OCI-LY7 (cell line): ENCODE data around the gene KLC1. TPM values are rescaled to one million over a fixed set of nuclear protein-coding genes. Genes with fewer than 3 reads are reported as not detected.
A peak's percentile ranks its signal among the peaks of the same experiment; 100 is the strongest.

Source experiments
- BruUV-seq: library from RNA; stranded (reverse); fragments of 400-500 nt; replicated peaks from 2 replicates; lab custom pipeline; 2021; lab: Mats Ljungman, UMichigan
- CTCF ChIA-PET: fragments of 300-600 bp; sonication (Branson Sonifier 250); formaldehyde crosslinking; loops from one replicate; lab custom pipeline; 2022; ENCODE audit warnings: antibody characterized with exemption; ENCODE audit not compliant: unreplicated experiment; lab: Charles Lee
- POLR2A ChIA-PET: fragments of 300-600 bp; sonication (Branson Sonifier 250); formaldehyde crosslinking; loops from one replicate; lab custom pipeline; 2022; ENCODE audit warnings: antibody characterized with exemption; lab: Charles Lee
- DNase-seq: peaks from one replicate; pipeline ENCODE4 v3.0.0-alpha.2; 2015; ENCODE audit warnings: low spot score
- H2AFZ ChIP-seq: fragments of 200-600 bp; sonication (generic), shearing (Covaris generic); 2 replicates; pipeline ENCODE4 v1.6.1; 2014; ENCODE audit warnings: mild to moderate bottlenecking, antibody characterized with exemption, low read length, moderate library complexity
- H3K27ac ChIP-seq: fragments of 200-600 bp; sonication (generic); 2 replicates; pipeline ENCODE4 v1.5.1; 2014; ENCODE audit warnings: mixed run types, low read depth, mild to moderate bottlenecking, moderate library complexity, low read length, inconsistent platforms; ENCODE audit not compliant: poor library complexity, severe bottlenecking
- H3K36me3 ChIP-seq: fragments of 200-600 bp; sonication (generic); 2 replicates; pipeline ENCODE4 v1.6.1; 2014; ENCODE audit warnings: mild to moderate bottlenecking, antibody characterized with exemption, low read length, moderate library complexity, mixed read lengths; ENCODE audit not compliant: insufficient read depth
- H3K4me1 ChIP-seq: fragments of 200-600 bp; sonication (generic); 2 replicates; pipeline ENCODE4 v1.5.1; 2014; ENCODE audit warnings: mild to moderate bottlenecking, low read length; ENCODE audit not compliant: insufficient read depth, poor library complexity, severe bottlenecking
- H3K4me2 ChIP-seq: fragments of 200-600 bp; sonication (generic); 2 replicates; pipeline ENCODE4 v1.6.1; 2014; ENCODE audit warnings: mild to moderate bottlenecking, low read length
- H3K4me3 ChIP-seq: fragments of 200-600 bp; sonication (generic); 2 replicates; pipeline ENCODE4 v1.5.1; 2014; ENCODE audit warnings: mild to moderate bottlenecking, low read depth, low read length; ENCODE audit not compliant: poor library complexity, severe bottlenecking
- H3K79me2 ChIP-seq: fragments of 200-600 bp; sonication (generic); 2 replicates; pipeline ENCODE4 v1.6.1; 2016; ENCODE audit warnings: low read depth, mild to moderate bottlenecking, low read length, moderate library complexity, mixed read lengths; ENCODE audit not compliant: insufficient read depth
- H3K9me2 ChIP-seq: fragments of 200-600 bp; sonication (generic); 2 replicates; pipeline ENCODE4 v1.6.1; 2016; ENCODE audit warnings: mild to moderate bottlenecking, low read length, mixed read lengths; ENCODE audit not compliant: insufficient read depth
- H3K9me3 ChIP-seq: fragments of 200-600 bp; sonication (generic); 2 replicates; pipeline ENCODE4 v1.6.1; 2014; ENCODE audit warnings: mild to moderate bottlenecking, mixed run types, low read length, mixed read lengths
- H4K20me1 ChIP-seq: fragments of 200-600 bp; sonication (generic); 2 replicates; pipeline ENCODE4 v1.6.1; 2014; ENCODE audit warnings: mild to moderate bottlenecking, antibody characterized with exemption, low read length, moderate library complexity, mixed read lengths; ENCODE audit not compliant: insufficient read depth
- EZH2phosphoT487 ChIP-seq: fragments of 200-600 bp; sonication (generic); IDR thresholded peaks from 2 replicates; pipeline ENCODE4 v1.6.1; 2018; ENCODE audit warnings: low read depth, borderline replicate concordance, mild to moderate bottlenecking, mixed run types, antibody characterized with exemption, low read length, moderate library complexity, mixed read lengths
- intact Hi-C: fragments of 100-400 bp; cut with micrococcal nuclease; formaldehyde crosslinking; loops from one replicate; pipeline ENCODE4 v1.10.0; 2022; ENCODE audit not compliant: unreplicated experiment
- total RNA-seq, 2 experiments: library from RNA; depleted of rRNA in 1 of 2; stranded (reverse); fragments of >200 nt in 1 of 2; shearing (Covaris generic) in 1 of 2; gene quantifications; 2 replicates each; pipeline ENCODE4 v1.2.3, GENCODE V29; 2014 to 2022
- TF ChIP-seq, protein P1 (sequence below): fragments of 200-600 bp; sonication (generic); conservative IDR thresholded peaks from 2 replicates; pipeline ENCODE4 v1.5.1; 2014; ENCODE audit warnings: mild to moderate bottlenecking, antibody characterized with exemption, low read length, moderate library complexity, mixed read lengths

KLC1 gene
- total RNA-seq, 2 experiments from 2014 or later, result 147 to 157 TPM

DNA sequence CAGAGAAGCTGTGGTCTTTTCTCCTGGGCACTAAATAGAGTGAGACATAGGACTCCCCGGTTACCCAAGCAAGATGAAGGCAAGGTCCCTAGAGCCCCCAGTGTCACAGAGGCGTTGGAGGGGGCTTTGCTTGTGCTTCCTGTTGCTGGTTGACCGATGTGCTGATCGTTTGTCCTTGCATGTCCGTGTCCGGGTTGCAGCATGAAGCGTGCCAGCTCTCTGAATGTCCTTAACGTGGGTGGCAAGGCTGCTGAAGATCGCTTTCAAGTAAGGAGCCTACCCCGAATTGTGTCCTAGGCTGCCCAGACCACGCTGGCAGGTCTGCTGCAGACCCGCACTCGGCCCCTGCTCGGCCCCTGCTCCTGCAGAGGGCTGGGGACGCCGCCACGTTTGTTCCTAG, 63.1 kb downstream of the KLC1 start:
- Histone ChIP-seq H3K4me1 (peaks cover 86% of the 10 kb centered on the region), H3K9me2 (no peaks in the 10 kb centered on the region), H3K79me2 (peaks cover 4% of the 10 kb centered on the region; the same call in 1 of the 2 replicates), H3K36me3 (peaks cover 61% of the 10 kb centered on the region), H2AFZ (no peak overlapping the region), H3K9me3 (no peaks in the 10 kb centered on the region), H3K4me2 (peak overlapping the region; percentile 81), H3K27ac (peak overlapping the region; percentile 91), H3K4me3 (peak overlapping the region; percentile 59), H4K20me1 (no peaks in the 10 kb centered on the region)
- DNase-seq, result peak; percentile 73
- BruUV-seq, result no TSS peak
- intact Hi-C loops, result no loop called here
- TF ChIP-seq, protein P1, sequence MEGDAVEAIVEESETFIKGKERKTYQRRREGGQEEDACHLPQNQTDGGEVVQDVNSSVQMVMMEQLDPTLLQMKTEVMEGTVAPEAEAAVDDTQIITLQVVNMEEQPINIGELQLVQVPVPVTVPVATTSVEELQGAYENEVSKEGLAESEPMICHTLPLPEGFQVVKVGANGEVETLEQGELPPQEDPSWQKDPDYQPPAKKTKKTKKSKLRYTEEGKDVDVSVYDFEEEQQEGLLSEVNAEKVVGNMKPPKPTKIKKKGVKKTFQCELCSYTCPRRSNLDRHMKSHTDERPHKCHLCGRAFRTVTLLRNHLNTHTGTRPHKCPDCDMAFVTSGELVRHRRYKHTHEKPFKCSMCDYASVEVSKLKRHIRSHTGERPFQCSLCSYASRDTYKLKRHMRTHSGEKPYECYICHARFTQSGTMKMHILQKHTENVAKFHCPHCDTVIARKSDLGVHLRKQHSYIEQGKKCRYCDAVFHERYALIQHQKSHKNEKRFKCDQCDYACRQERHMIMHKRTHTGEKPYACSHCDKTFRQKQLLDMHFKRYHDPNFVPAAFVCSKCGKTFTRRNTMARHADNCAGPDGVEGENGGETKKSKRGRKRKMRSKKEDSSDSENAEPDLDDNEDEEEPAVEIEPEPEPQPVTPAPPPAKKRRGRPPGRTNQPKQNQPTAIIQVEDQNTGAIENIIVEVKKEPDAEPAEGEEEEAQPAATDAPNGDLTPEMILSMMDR, result no peak
- TF ChIP-seq EZH2phosphoT487, result no peak
- POLR2A ChIA-PET, result interaction anchor here (0.9 to 1.2 kb wide), 2 partner anchors 12 to 21 kb away, joined by 5 read pairs; no protein-coding TSS in a partner anchor
- CTCF ChIA-PET, result no interaction called here

DNA sequence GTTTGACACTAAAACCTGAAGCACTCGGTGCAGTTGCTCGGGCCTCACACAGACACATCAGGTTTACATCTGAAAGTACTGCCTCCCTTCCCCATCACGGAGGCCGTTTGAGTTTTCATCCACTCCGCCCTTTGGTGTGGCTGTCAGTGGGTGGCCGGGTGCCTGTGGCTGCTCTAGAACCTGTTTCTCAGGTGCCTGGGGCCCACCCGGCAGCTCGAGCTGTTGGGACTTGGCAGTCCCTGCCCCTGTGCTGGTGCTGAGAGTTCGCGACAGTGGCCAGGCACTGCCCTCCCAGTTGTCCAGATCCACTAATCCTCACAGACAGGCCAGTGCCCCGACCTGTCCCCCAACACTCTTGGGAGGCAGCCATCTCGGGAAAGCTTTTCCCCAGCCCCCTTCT, 63.9 kb downstream of the KLC1 start:
- CTCF ChIA-PET, result no interaction called here
- no peak overlapping the region for H2AFZ ChIP-seq
- peaks cover 4% of the 10 kb centered on the region; the same call in 1 of the 2 replicates for H3K79me2 ChIP-seq
- H3K9me3 ChIP-seq, result no peaks in the 10 kb centered on the region
- peak overlapping the region; percentile 59 for H3K4me3 ChIP-seq
- TF ChIP-seq, protein P1, result no peak
- TF ChIP-seq EZH2phosphoT487, result no peak
- H3K4me1 ChIP-seq, result peaks cover 94% of the 10 kb centered on the region
- peak overlapping the region; percentile 91 for H3K27ac ChIP-seq
- intact Hi-C loops, result no loop called here
- H3K4me2 ChIP-seq, result peak overlapping the region; percentile 81
- no peaks in the 10 kb centered on the region for H4K20me1 ChIP-seq
- no TSS peak for BruUV-seq
- peaks cover 63% of the 10 kb centered on the region for H3K36me3 ChIP-seq
- POLR2A ChIA-PET, result interaction anchor here (1.2 kb wide), 1 partner anchor 21 kb away, joined by 5 read pairs; no protein-coding TSS in a partner anchor
- DNase-seq, result peak; percentile 38
- no peaks in the 10 kb centered on the region for H3K9me2 ChIP-seq

DNA sequence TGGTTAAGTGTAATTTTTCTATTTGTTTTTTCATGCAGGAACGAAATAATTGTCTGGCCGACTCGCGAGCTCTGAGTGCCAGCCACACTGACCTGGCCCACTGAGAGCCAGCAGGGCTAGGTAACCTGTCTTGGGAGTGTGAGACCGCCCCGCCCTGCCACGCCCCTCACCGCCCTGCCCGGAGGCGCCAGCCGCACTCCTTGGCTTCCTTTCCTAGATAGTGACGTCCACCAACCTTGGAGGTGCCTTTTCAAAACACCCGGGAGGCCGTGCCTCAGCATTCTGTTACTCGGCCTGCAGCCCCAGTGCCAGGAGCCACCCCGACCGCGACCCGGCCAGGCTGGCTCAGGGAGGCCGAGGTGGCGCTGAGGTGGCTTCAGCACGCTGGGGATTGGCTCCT, 64.5 kb downstream of the KLC1 start:
- Histone ChIP-seq H3K79me2 (peaks cover 4% of the 10 kb centered on the region; the same call in 1 of the 2 replicates), H3K4me3 (no peak overlapping the region), H2AFZ (no peak overlapping the region), H3K36me3 (peaks cover 63% of the 10 kb centered on the region), H3K9me2 (no peaks in the 10 kb centered on the region), H3K9me3 (no peaks in the 10 kb centered on the region), H3K4me1 (peaks cover 97% of the 10 kb centered on the region), H4K20me1 (no peaks in the 10 kb centered on the region), H3K27ac (no peak overlapping the region), H3K4me2 (peak overlapping the region; percentile 81)
- CTCF ChIA-PET, result no interaction called here
- BruUV-seq, result no TSS peak
- TF ChIP-seq, protein P1, result no peak
- no peak for TF ChIP-seq EZH2phosphoT487
- POLR2A ChIA-PET, result no interaction called here
- intact Hi-C loops, result no loop called here
- no peak for DNase-seq
